ENCODE measurements around the gene PPP2R2C. TPM values are rescaled to one million over a fixed set of nuclear protein-coding genes. Genes with fewer than 3 reads are reported as not detected.

The PPP2R2C gene
- total RNA-seq, 4 donors from 2014 or later: 0.47 to 4.6 (median 1.0) TPM

- WGBS, 2 donors (ENCODE audit: low coverage in 1 of 2): 50 to 63% methylated on average over 1 to 5 of the region's 6 CpGs
- peaks cover 0 to 5% (median 0%) of the 10 kb centered on the region in 3 donors for H3K9me3 ChIP-seq
- TF ChIP-seq CTCF (IDR thresholded peaks at IDR 0.05) (no peak), POLR2A (IDR thresholded peaks at IDR 0.05) (no peak), POLR2AphosphoS5 (IDR thresholded peaks at IDR 0.05) (no peak), EP300 (IDR thresholded peaks at IDR 0.05) (no peak)
These were observed 63.0 kb downstream of the PPP2R2C start for GRCh38 chr4:6409381-6409780.

GRCh38 chr4:6408263-6408662, 64.2 kb downstream of the PPP2R2C start:
- no peaks in the 10 kb centered on the region for H3K4me1 ChIP-seq
- H3K27ac ChIP-seq: no peak overlapping the region
- H3K27me3 ChIP-seq: peaks cover 48% of the 10 kb centered on the region
- TF ChIP-seq POLR2AphosphoS5 (IDR thresholded peaks at IDR 0.05): no peak
- no peak for TF ChIP-seq CTCF (IDR thresholded peaks at IDR 0.05)
- no peak for TF ChIP-seq EP300 (IDR thresholded peaks at IDR 0.05)
- TF ChIP-seq POLR2A (IDR thresholded peaks at IDR 0.05): no peak
- no peak overlapping the region for H3K4me3 ChIP-seq
- H3K36me3 ChIP-seq: no peaks in the 10 kb centered on the region
- WGBS, 2 donors (ENCODE audit: low coverage in 1 of 2): 29 to 39% methylated on average over 2 to 3 of the region's 4 CpGs
- no peak for ATAC-seq
- H3K9me3 ChIP-seq: peaks cover 0 to 5% (median 0%) of the 10 kb centered on the region in 3 donors

More at GRCh38 chr4:6409381-6409780, 63.0 kb downstream of the PPP2R2C start:
- no peaks in the 10 kb centered on the region for H3K4me1 ChIP-seq
- no peaks in the 10 kb centered on the region for H3K36me3 ChIP-seq
- H3K27me3 ChIP-seq: peaks cover 43% of the 10 kb centered on the region
- ATAC-seq: no peak
- H3K27ac ChIP-seq: no peak overlapping the region
- no peak overlapping the region for H3K4me3 ChIP-seq

- no peak overlapping the region for H3K27ac ChIP-seq
- H3K4me3 ChIP-seq: no peak overlapping the region
- no peaks in the 10 kb centered on the region for H3K36me3 ChIP-seq
- ATAC-seq: no peak
- WGBS, 2 donors (ENCODE audit: low coverage in 1 of 2): 17 to 20% methylated on average over 1 to 2 of the region's 2 CpGs
- H3K4me1 ChIP-seq: no peaks in the 10 kb centered on the region
- peaks cover 65% of the 10 kb centered on the region for H3K27me3 ChIP-seq
- H3K9me3 ChIP-seq: no peaks in the 10 kb centered on the region
- no peak for TF ChIP-seq CTCF (IDR thresholded peaks at IDR 0.05)
- TF ChIP-seq POLR2A (IDR thresholded peaks at IDR 0.05): no peak
- no peak for TF ChIP-seq EP300 (IDR thresholded peaks at IDR 0.05)
- no peak for TF ChIP-seq POLR2AphosphoS5 (IDR thresholded peaks at IDR 0.05)
These were observed 67.1 kb downstream of the PPP2R2C start for GRCh38 chr4:6405397-6405706.

- Histone ChIP-seq H3K4me3 (no peak overlapping the region), H3K27ac (no peak overlapping the region), H3K9me3 (no peaks in the 10 kb centered on the region), H3K36me3 (no peaks in the 10 kb centered on the region), H3K27me3 (peaks cover 69% of the 10 kb centered on the region), H3K4me1 (no peaks in the 10 kb centered on the region)
- no peak for ATAC-seq
- WGBS, 2 donors (ENCODE audit: low coverage in 1 of 2): 71 to 84% methylated on average over 8 to 17 of the region's 22 CpGs
- TF ChIP-seq EP300 (IDR thresholded peaks at IDR 0.05) (no peak), CTCF (IDR thresholded peaks at IDR 0.05) (no peak), POLR2A (IDR thresholded peaks at IDR 0.05) (no peak), POLR2AphosphoS5 (IDR thresholded peaks at IDR 0.05) (no peak)
These were observed 67.6 kb downstream of the PPP2R2C start for GRCh38 chr4:6404611-6405396.

GRCh38 chr4:6403400-6403685, 69.1 kb downstream of the PPP2R2C start:
- no peaks in the 10 kb centered on the region for H3K9me3 ChIP-seq
- peak overlapping the region in 1 of 2 donors; percentile 5 for H3K4me3 ChIP-seq
- H3K27me3 ChIP-seq: peaks cover 80% of the 10 kb centered on the region
- H3K27ac ChIP-seq: no peak overlapping the region
- no peaks in the 10 kb centered on the region for H3K4me1 ChIP-seq
- no peaks in the 10 kb centered on the region for H3K36me3 ChIP-seq
- ATAC-seq: no peak
- WGBS, 2 donors (ENCODE audit: low coverage in 1 of 2): 3 to 8% methylated on average over 4 to 7 of the region's 7 CpGs
- TF ChIP-seq POLR2A (IDR thresholded peaks at IDR 0.05) (no peak), CTCF (IDR thresholded peaks at IDR 0.05) (no peak), POLR2AphosphoS5 (IDR thresholded peaks at IDR 0.05) (no peak), EP300 (IDR thresholded peaks at IDR 0.05) (no peak)
